HCT116 (cell line): ENCODE data around the gene RBM19. TPM values are rescaled to one million over a fixed set of nuclear protein-coding genes. Genes with fewer than 3 reads are reported as not detected.

Source experiments
- ATAC-seq: fragments of 200-7000 bp; cut with Tn5 transposase; 2 replicates; pipeline ENCODE4 v1.9.1; 2020; ENCODE audit warnings: mild to moderate bottlenecking, moderate library complexity
- BruUV-seq: library from RNA; stranded (reverse); fragments of 400-500 nt; replicated peaks from 2 replicates; lab custom pipeline; 2021; lab: Mats Ljungman, UMichigan
- CTCF ChIA-PET: fragments of 300-600 bp; sonication (Branson Sonifier 250); formaldehyde crosslinking; loops from one replicate; lab custom pipeline; 2021; ENCODE audit warnings: antibody characterized with exemption; lab: Charles Lee
- POLR2A ChIA-PET: fragments of 300-600, 350-600 bp; sonication (Branson Sonifier 250); formaldehyde crosslinking; loops from one replicate; lab custom pipeline; 2021; ENCODE audit warnings: antibody characterized with exemption; lab: Charles Lee
- RAD21 ChIA-PET, 2 experiments: fragments of 300-600 bp; sonication (Branson Sonifier 250); formaldehyde crosslinking; loops; one replicate each; lab custom pipeline; 2023; ENCODE audit warnings: low total read pairs in 2 of 2; ENCODE audit not compliant: uncharacterized antibody in 2 of 2, unreplicated experiment in 2 of 2, low non-redundant PET in 1 of 2; lab: Charles Lee
- DNase-seq: peaks from one replicate; pipeline ENCODE4 v3.0.0-alpha.2; 2010; ENCODE audit warnings: low read depth, low spot score
- H2AFZ ChIP-seq: fragments of 200-600 bp; shearing (Covaris generic), sonication (generic); 2 replicates; pipeline ENCODE4 v1.6.1; 2017; ENCODE audit warnings: low read depth, mixed run types, mixed read lengths, antibody characterized with exemption, low read length; ENCODE audit not compliant: poor library complexity, severe bottlenecking
- H3K27ac ChIP-seq: 2 replicates; pipeline ENCODE4 v1.5.1; 2012; ENCODE audit warnings: low read depth, low read length
- H3K27me3 ChIP-seq: fragments of 200-600 bp; sonication (generic); 2 replicates; pipeline ENCODE4 v1.6.1; 2016; ENCODE audit warnings: mixed run types, low read length, mixed read lengths; ENCODE audit not compliant: insufficient read depth
- H3K36me3 ChIP-seq, 2 experiments: fragments of 200-500 bp in 1 of 2; fragments of 200-600 bp in 1 of 2; sonication (Bioruptor generic) in 1 of 2; sonication (generic) in 1 of 2; 2 replicates each; pipeline versions ENCODE4 v1.5.1 to v1.6.1; 2014 to 2016; ENCODE audit warnings: low read length in 2 of 2, inconsistent platforms in 1 of 2, mixed read lengths in 1 of 2, mixed run types in 1 of 2; ENCODE audit not compliant: insufficient read depth in 2 of 2, control insufficient read depth in 1 of 2
- H3K4me1 ChIP-seq, 2 experiments: fragments of 200-600 bp in 1 of 2; sonication (generic) in 1 of 2; 2 replicates each; pipeline versions ENCODE4 v1.5.1 to v1.6.1; 2012 to 2017; ENCODE audit warnings: low read length in 2 of 2, inconsistent platforms in 1 of 2, mild to moderate bottlenecking in 1 of 2, mixed read lengths in 1 of 2, mixed run types in 1 of 2, moderate library complexity in 1 of 2; ENCODE audit not compliant: insufficient read depth in 2 of 2, control insufficient read depth in 1 of 2
- H3K4me2 ChIP-seq: fragments of 200-600 bp; sonication (generic); 2 replicates; pipeline ENCODE4 v1.6.1; 2017; ENCODE audit warnings: mixed run types, low read length, mixed read lengths
- H3K4me3 ChIP-seq, 2 experiments: fragments of 200-600 bp in 1 of 2; sonication (generic) in 1 of 2; replicated peaks in 1 of 2; 2 replicates each; pipeline ENCODE4 v1.5.1; 2011 to 2016; ENCODE audit warnings: low read length in 2 of 2, control low read depth in 1 of 2, low read depth in 1 of 2, mild to moderate bottlenecking in 1 of 2, mixed read lengths in 1 of 2, mixed run types in 1 of 2
- H3K79me2 ChIP-seq: fragments of 200-600 bp; sonication (generic); 2 replicates; pipeline ENCODE4 v1.6.1; 2017; ENCODE audit warnings: mild to moderate bottlenecking, mixed run types, low read length, moderate library complexity, mixed read lengths; ENCODE audit not compliant: insufficient read depth
- H3K9ac ChIP-seq: fragments of 200-600 bp; sonication (generic); 2 replicates; pipeline ENCODE4 v1.6.1; 2016; ENCODE audit warnings: low read length, mixed read lengths
- H3K9me2 ChIP-seq: fragments of 200-600 bp; sonication (generic), shearing (Covaris generic); 2 replicates; pipeline ENCODE4 v1.6.1; 2017; ENCODE audit warnings: mixed run types, mild to moderate bottlenecking, moderate library complexity; ENCODE audit not compliant: insufficient read depth
- H3K9me3 ChIP-seq, 2 experiments: fragments of 200-500 bp in 1 of 2; fragments of 200-600 bp in 1 of 2; sonication (Bioruptor generic) in 1 of 2; sonication (generic) in 1 of 2; 2 replicates each; pipeline ENCODE4 v1.6.1; 2014 to 2017; ENCODE audit warnings: low read length in 2 of 2, mixed read lengths in 2 of 2, inconsistent platforms in 1 of 2, low read depth in 1 of 2, mild to moderate bottlenecking in 1 of 2, mixed run types in 1 of 2, moderate library complexity in 1 of 2; ENCODE audit not compliant: control insufficient read depth in 1 of 2, insufficient read depth in 1 of 2
- H4K20me1 ChIP-seq: fragments of 200-600 bp; sonication (generic), shearing (Covaris generic); 2 replicates; pipeline ENCODE4 v1.6.1; 2017; ENCODE audit warnings: mixed run types, mild to moderate bottlenecking, moderate library complexity; ENCODE audit not compliant: insufficient read depth
- CBX3 ChIP-seq: IDR thresholded peaks from 2 replicates; pipeline ENCODE4 v1.6.1; 2012; ENCODE audit warnings: low read depth
- CEBPB ChIP-seq: IDR thresholded peaks from 2 replicates; pipeline ENCODE4 v1.6.1; 2012; ENCODE audit warnings: low read depth
- EGR1 ChIP-seq: IDR thresholded peaks from 2 replicates; pipeline ENCODE4 v1.6.1; 2012; ENCODE audit warnings: low read depth
- ELF1 ChIP-seq: IDR thresholded peaks from 2 replicates; pipeline ENCODE4 v1.6.1; 2012; ENCODE audit warnings: low read depth, borderline replicate concordance
- EZH2 ChIP-seq: fragments of 200-600 bp; sonication (generic); IDR thresholded peaks from 2 replicates; pipeline ENCODE4 v1.6.1; 2017; ENCODE audit warnings: antibody characterized with exemption, mixed run types
- FOSL1 ChIP-seq: IDR thresholded peaks from 2 replicates; pipeline ENCODE4 v1.6.1; 2012; ENCODE audit warnings: low read depth
- JUND ChIP-seq: IDR thresholded peaks from 2 replicates; pipeline ENCODE4 v1.6.1; 2012
- POLR2AphosphoS5 ChIP-seq: IDR thresholded peaks from 2 replicates; pipeline ENCODE4 v1.6.1; 2011; ENCODE audit warnings: mild to moderate bottlenecking, low read depth, low read length, moderate library complexity
- RAD21 ChIP-seq: IDR thresholded peaks from 2 replicates; pipeline ENCODE4 v1.6.1; 2012; ENCODE audit warnings: low read depth, mild to moderate bottlenecking
- SIN3A ChIP-seq: IDR thresholded peaks from 2 replicates; pipeline ENCODE4 v1.6.1; 2012; ENCODE audit warnings: low read depth
- TCF7L2 ChIP-seq: IDR thresholded peaks from 2 replicates; pipeline ENCODE4 v1.7.0; 2011; ENCODE audit warnings: borderline replicate concordance, inconsistent platforms; ENCODE audit not compliant: insufficient read depth, insufficient read length; ENCODE audit errors: extremely low read depth
- ZNF274 ChIP-seq: fragments of 200-500 bp; sonication (Bioruptor generic); IDR thresholded peaks from 2 replicates; pipeline ENCODE4 v1.6.1; 2014; ENCODE audit warnings: mild to moderate bottlenecking, low read depth, low read length, inconsistent platforms
- intact Hi-C: fragments of 100-400 bp; cut with micrococcal nuclease; formaldehyde crosslinking; loops from 2 replicates; pipeline ENCODE4 v1.10.0; 2022
- total RNA-seq: library from RNA; stranded (reverse); gene quantifications from one replicate; pipeline ENCODE4 v1.2.1, GENCODE V29; 2021; ENCODE audit not compliant: unreplicated experiment
- TF ChIP-seq, protein P1 (sequence below): IDR thresholded peaks from 2 replicates; pipeline ENCODE4 v1.6.1; 2012; ENCODE audit warnings: low read depth
- TF ChIP-seq, protein P2 (sequence below): IDR thresholded peaks from 2 replicates; pipeline ENCODE4 v1.6.1; 2012
- TF ChIP-seq, protein P3 (sequence below): IDR thresholded peaks from 2 replicates; pipeline ENCODE4 v1.6.1; 2011; ENCODE audit warnings: mild to moderate bottlenecking, low read length, moderate library complexity; ENCODE audit not compliant: insufficient replicate concordance; ENCODE audit errors: extremely low read depth
- TF ChIP-seq, protein P4 (sequence below), 3 experiments: fragments of 200-600 bp in 1 of 3; sonication (generic) in 1 of 3; IDR thresholded peaks in 2 of 3; conservative IDR thresholded peaks in 1 of 3; 2 replicates each; pipeline ENCODE4 v1.5.1; 2012 to 2017; ENCODE audit warnings: low read depth in 2 of 3, low read length in 2 of 3, antibody characterized with exemption in 1 of 3, borderline replicate concordance in 1 of 3, control low read depth in 1 of 3, mild to moderate bottlenecking in 1 of 3, mixed read lengths in 1 of 3, mixed run types in 1 of 3, moderate library complexity in 1 of 3; ENCODE audit not compliant: insufficient read depth in 1 of 3
- TF ChIP-seq, protein P5 (sequence below): IDR thresholded peaks from 2 replicates; pipeline ENCODE4 v1.6.1; 2012

The RBM19 gene
- total RNA-seq, 1 experiment from 2014 or later = 30.7 TPM

DNA sequence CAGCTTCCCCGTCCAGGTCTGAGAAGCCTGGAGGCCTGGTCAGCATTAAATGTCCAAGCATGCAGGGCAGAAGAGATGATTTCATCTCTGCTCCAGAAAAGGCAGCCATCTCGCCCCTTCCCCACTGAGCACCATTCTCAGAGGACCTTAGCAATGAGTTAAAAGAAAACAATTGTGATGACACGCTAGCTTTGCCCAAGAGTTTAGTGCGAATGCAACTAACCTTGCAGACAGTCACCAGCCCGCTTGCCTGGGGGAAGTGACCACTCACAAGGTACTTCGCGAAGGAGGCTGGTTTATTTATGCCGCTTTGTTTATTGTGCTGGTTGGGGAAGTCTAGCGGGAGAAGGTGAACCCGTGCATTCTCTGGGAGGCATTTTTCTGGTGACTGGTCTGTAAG, 170.7 kb downstream of the RBM19 start:
- no peak overlapping the region for H3K4me3 ChIP-seq
- H3K79me2 ChIP-seq = no peaks in the 10 kb centered on the region
- H3K27ac ChIP-seq = no peak overlapping the region
- ChIA-PET POLR2A (no interaction called here), CTCF (no interaction called here), RAD21 (no interaction called here)
- no peak for ATAC-seq
- no peaks in the 10 kb centered on the region for H3K9me3 ChIP-seq
- BruUV-seq = no TSS peak
- no peak overlapping the region for H2AFZ ChIP-seq
- no peaks in the 10 kb centered on the region for H3K4me1 ChIP-seq
- no peak for DNase-seq
- no peak overlapping the region for H3K4me2 ChIP-seq
- H3K27me3 ChIP-seq = no peaks in the 10 kb centered on the region
- H3K9me2 ChIP-seq = no peaks in the 10 kb centered on the region
- H4K20me1 ChIP-seq = no peaks in the 10 kb centered on the region
- H3K9ac ChIP-seq = no peak overlapping the region
- TF ChIP-seq SIN3A (no peak), CBX3 (no peak), CEBPB (no peak), FOSL1 (no peak), JUND (no peak), POLR2AphosphoS5 (no peak), RAD21 (no peak), ZNF274 (no peak), EZH2 (no peak), EGR1 (no peak), TCF7L2 (no peak), ELF1 (no peak)
- TF ChIP-seq, protein P1, sequence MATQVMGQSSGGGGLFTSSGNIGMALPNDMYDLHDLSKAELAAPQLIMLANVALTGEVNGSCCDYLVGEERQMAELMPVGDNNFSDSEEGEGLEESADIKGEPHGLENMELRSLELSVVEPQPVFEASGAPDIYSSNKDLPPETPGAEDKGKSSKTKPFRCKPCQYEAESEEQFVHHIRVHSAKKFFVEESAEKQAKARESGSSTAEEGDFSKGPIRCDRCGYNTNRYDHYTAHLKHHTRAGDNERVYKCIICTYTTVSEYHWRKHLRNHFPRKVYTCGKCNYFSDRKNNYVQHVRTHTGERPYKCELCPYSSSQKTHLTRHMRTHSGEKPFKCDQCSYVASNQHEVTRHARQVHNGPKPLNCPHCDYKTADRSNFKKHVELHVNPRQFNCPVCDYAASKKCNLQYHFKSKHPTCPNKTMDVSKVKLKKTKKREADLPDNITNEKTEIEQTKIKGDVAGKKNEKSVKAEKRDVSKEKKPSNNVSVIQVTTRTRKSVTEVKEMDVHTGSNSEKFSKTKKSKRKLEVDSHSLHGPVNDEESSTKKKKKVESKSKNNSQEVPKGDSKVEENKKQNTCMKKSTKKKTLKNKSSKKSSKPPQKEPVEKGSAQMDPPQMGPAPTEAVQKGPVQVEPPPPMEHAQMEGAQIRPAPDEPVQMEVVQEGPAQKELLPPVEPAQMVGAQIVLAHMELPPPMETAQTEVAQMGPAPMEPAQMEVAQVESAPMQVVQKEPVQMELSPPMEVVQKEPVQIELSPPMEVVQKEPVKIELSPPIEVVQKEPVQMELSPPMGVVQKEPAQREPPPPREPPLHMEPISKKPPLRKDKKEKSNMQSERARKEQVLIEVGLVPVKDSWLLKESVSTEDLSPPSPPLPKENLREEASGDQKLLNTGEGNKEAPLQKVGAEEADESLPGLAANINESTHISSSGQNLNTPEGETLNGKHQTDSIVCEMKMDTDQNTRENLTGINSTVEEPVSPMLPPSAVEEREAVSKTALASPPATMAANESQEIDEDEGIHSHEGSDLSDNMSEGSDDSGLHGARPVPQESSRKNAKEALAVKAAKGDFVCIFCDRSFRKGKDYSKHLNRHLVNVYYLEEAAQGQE = no peak
- TF ChIP-seq, protein P2, sequence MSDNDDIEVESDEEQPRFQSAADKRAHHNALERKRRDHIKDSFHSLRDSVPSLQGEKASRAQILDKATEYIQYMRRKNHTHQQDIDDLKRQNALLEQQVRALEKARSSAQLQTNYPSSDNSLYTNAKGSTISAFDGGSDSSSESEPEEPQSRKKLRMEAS = no peak
- TF ChIP-seq, protein P3, sequence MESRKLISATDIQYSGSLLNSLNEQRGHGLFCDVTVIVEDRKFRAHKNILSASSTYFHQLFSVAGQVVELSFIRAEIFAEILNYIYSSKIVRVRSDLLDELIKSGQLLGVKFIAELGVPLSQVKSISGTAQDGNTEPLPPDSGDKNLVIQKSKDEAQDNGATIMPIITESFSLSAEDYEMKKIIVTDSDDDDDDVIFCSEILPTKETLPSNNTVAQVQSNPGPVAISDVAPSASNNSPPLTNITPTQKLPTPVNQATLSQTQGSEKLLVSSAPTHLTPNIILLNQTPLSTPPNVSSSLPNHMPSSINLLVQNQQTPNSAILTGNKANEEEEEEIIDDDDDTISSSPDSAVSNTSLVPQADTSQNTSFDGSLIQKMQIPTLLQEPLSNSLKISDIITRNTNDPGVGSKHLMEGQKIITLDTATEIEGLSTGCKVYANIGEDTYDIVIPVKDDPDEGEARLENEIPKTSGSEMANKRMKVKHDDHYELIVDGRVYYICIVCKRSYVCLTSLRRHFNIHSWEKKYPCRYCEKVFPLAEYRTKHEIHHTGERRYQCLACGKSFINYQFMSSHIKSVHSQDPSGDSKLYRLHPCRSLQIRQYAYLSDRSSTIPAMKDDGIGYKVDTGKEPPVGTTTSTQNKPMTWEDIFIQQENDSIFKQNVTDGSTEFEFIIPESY = no peak
- TF ChIP-seq, protein P4, sequence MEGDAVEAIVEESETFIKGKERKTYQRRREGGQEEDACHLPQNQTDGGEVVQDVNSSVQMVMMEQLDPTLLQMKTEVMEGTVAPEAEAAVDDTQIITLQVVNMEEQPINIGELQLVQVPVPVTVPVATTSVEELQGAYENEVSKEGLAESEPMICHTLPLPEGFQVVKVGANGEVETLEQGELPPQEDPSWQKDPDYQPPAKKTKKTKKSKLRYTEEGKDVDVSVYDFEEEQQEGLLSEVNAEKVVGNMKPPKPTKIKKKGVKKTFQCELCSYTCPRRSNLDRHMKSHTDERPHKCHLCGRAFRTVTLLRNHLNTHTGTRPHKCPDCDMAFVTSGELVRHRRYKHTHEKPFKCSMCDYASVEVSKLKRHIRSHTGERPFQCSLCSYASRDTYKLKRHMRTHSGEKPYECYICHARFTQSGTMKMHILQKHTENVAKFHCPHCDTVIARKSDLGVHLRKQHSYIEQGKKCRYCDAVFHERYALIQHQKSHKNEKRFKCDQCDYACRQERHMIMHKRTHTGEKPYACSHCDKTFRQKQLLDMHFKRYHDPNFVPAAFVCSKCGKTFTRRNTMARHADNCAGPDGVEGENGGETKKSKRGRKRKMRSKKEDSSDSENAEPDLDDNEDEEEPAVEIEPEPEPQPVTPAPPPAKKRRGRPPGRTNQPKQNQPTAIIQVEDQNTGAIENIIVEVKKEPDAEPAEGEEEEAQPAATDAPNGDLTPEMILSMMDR (IDR thresholded peaks at IDR 0.05 in 2 of 3, conservative IDR thresholded peaks at IDR 0.05 in 1 of 3; ENCODE audit: borderline replicate concordance in 1 of 3, insufficient read depth in 1 of 3, low read depth in 2 of 3, low read length in 2 of 3) = no peak
- TF ChIP-seq, protein P5, sequence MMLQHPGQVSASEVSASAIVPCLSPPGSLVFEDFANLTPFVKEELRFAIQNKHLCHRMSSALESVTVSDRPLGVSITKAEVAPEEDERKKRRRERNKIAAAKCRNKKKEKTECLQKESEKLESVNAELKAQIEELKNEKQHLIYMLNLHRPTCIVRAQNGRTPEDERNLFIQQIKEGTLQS = no peak
- intact Hi-C loops = no loop called here
- H3K36me3 ChIP-seq = no peaks in the 10 kb centered on the region
